SK-N-MC (cell line): Measurements from ENCODE around the gene GYS1.

Experiments used
- EZH2 ChIP-seq: fragments of 200-600 bp; sonication (generic); IDR thresholded peaks from one replicate; pipeline ENCODE4 v1.6.1; 2017; ENCODE audit warnings: antibody characterized with exemption
- FOXP2 ChIP-seq: optimal IDR thresholded peaks from 2 replicates; pipeline ENCODE3; 2011; ENCODE audit warnings: mild to moderate bottlenecking, moderate library complexity; ENCODE audit not compliant: insufficient read depth; ENCODE audit errors: extremely low read length, control extremely low read depth
- POLR2AphosphoS5 ChIP-seq: IDR thresholded peaks from 2 replicates; pipeline ENCODE4 v1.6.1; 2012; ENCODE audit warnings: mild to moderate bottlenecking, low read depth, low read length, borderline replicate concordance

DNA sequence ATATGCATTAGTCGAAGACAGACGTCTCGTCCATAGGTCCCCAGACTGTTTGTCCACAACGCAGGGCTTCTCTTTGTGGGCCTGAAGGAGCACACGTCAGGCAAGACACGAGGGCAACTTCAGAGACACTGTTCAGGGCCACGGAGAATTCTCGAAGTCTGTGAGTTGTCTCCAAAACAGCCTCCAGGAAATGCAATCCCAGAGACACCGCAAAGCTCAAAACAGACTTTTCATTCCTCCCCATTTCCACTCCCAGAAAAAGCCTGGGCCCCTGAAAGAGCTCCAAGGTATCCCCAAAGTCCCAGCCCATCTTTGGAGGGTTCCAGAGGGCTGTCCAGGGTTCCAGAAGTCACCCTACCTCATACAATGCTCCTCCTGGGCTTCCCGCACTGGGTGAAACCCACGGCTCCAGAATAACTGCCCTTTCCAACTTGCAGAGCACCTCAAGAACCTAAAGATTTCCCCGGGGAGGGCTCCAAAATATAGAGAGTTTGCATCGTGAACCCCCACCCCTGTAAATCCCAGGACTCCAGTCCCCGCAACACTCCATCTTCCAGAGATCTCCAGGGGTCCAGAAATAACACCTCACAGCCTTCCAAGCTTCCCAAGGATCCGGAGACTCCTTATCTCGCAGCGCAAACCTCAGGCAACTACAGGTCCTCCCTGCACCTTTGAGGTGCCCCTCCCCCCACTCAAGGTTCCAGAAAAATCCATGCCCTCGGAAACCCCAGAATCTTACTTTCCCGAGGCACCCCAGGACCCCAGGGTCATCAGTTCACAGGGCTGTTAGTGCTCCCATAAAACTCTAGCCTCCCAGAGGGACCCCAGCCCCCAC is 28.7 kb downstream of the GYS1 start:
- no peak for TF ChIP-seq EZH2
- TF ChIP-seq POLR2AphosphoS5 = no peak; the same call in 1 of the 2 replicates
- no peak for TF ChIP-seq FOXP2
